ENCODE data around the gene CLDN18. TPM values are rescaled to one million over a fixed set of nuclear protein-coding genes. Genes with fewer than 3 reads are reported as not detected.

The CLDN18 gene
- total RNA-seq, result not detected

DNA sequence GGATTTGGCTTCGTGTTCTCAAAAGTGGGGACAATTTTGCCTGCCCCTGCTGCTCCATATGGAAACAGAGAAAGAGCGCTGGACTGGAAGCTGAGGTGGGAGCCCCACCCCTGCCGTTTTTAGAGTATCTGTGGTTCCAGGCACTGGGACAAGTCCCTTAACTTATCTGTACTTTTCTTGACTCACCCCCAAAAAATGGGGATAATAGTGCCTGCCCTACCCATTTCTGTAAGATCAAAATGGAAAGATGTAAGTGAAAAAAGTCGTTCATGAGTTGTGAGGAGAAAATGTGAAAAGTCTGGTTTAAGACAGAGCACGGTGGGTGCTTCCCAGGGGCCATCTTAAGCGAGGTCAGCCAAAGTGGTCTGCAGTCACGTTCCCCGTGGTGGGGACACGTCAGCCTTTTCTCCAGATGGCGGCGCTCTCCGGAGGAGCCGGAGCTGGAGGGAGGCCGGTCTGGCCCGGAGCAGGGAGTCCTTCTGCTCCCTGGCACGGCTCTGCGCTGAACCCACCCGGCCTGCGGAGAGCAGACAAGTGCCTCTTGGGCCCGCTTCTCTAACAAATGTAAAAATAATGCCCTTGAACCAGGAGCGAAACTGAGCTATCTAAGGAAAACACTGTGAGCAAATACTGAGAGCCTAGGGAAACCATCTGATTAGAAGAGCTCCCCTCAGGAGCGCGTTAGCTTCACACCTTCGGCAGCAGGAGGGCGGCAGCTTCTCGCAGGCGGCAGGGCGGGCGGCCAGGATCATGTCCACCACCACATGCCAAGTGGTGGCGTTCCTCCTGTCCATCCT lies at the start of gene CLDN18:
Gene CLDN18 (plus strand): TSS at position 690 of the 797 bp plus-strand sequence. CDS start 61 bp downstream, at position 751.

Other genes with a start within 250 kb of the CLDN18 start
- gene SOX14, start 245.8 kb upstream of the CLDN18 start, total RNA-seq, result not detected
- gene DZIP1L, start 105.4 kb downstream of the CLDN18 start, total RNA-seq, result 26.9 TPM
- gene A4GNT, start 122.2 kb downstream of the CLDN18 start, total RNA-seq, result not detected
- gene DBR1, start 164.8 kb downstream of the CLDN18 start, total RNA-seq, result 28.2 TPM
- 145 TPM for gene ARMC8, start 177.1 kb downstream of the CLDN18 start, total RNA-seq